HepG2 (cell line): ENCODE measurements around the gene HCRT. TPM values are rescaled to one million over a fixed set of nuclear protein-coding genes. Genes with fewer than 3 reads are reported as not detected.
A peak's percentile ranks its signal among the peaks of the same experiment; 100 is the strongest.

Experiments
- BHLHE40 ChIP-seq: IDR thresholded peaks from 2 replicates; pipeline ENCODE4 v1.6.1; 2011; ENCODE audit warnings: low read length, improper control_type of control experiment
- FOXP4 ChIP-seq: sonication (generic); formaldehyde crosslinking; IDR thresholded peaks from 2 replicates; pipeline ENCODE4 v1.4.0; 2020; ENCODE audit warnings: missing genetic modification reagents
- GABPA ChIP-seq, 2 experiments: IDR thresholded peaks; 2 replicates each; pipeline ENCODE4 v1.6.1; 2011 to 2016; ENCODE audit warnings: low read depth in 2 of 2, low read length in 1 of 2, missing biosample characterization in 1 of 2, missing genetic modification characterization in 1 of 2
- THAP8 ChIP-seq: sonication (generic); formaldehyde crosslinking; IDR thresholded peaks from 2 replicates; pipeline ENCODE4 v1.5.1; 2020; ENCODE audit warnings: missing genetic modification reagents, mild to moderate bottlenecking, borderline replicate concordance
- ZMYM3 ChIP-seq: sonication (generic); formaldehyde crosslinking; IDR thresholded peaks from 2 replicates; pipeline ENCODE4 v1.5.1; 2020; ENCODE audit warnings: mild to moderate bottlenecking, missing genetic modification reagents
- ZNF18 ChIP-seq: sonication (generic); formaldehyde crosslinking; IDR thresholded peaks from 2 replicates; pipeline ENCODE4 v1.8.0; 2022; ENCODE audit warnings: mild to moderate bottlenecking, missing genetic modification reagents; ENCODE audit not compliant: insufficient replicate concordance
- ZNF263 ChIP-seq: sonication (generic); formaldehyde crosslinking; IDR thresholded peaks from 2 replicates; pipeline ENCODE4 v1.4.0; 2020; ENCODE audit warnings: missing genetic modification reagents
- ZNF276 ChIP-seq: sonication (generic); formaldehyde crosslinking; IDR thresholded peaks from 2 replicates; pipeline ENCODE4 v1.4.0; 2020; ENCODE audit warnings: mild to moderate bottlenecking, low read depth, missing genetic modification reagents
- ZNF431 ChIP-seq: sonication (generic); formaldehyde crosslinking; IDR thresholded peaks from 2 replicates; pipeline ENCODE4 v1.9.0; 2022; ENCODE audit warnings: missing genetic modification reagents, low read depth, mild to moderate bottlenecking, borderline replicate concordance
- ZNF530 ChIP-seq: sonication (generic); formaldehyde crosslinking; IDR thresholded peaks from 2 replicates; pipeline ENCODE4 v1.5.0; 2020; ENCODE audit warnings: low read depth, mild to moderate bottlenecking, missing genetic modification reagents
- ZNF556 ChIP-seq: sonication (generic); formaldehyde crosslinking; IDR thresholded peaks from 2 replicates; pipeline ENCODE4 v1.4.0; 2020; ENCODE audit warnings: mild to moderate bottlenecking, missing genetic modification reagents, borderline replicate concordance
- ZNF609 ChIP-seq: sonication (generic); formaldehyde crosslinking; IDR thresholded peaks from 2 replicates; pipeline ENCODE4 v1.4.0; 2020; ENCODE audit warnings: mild to moderate bottlenecking, missing genetic modification reagents, borderline replicate concordance
- ZNF788 ChIP-seq: sonication (generic); formaldehyde crosslinking; IDR thresholded peaks from 2 replicates; pipeline ENCODE4 v1.5.0; 2020; ENCODE audit warnings: mild to moderate bottlenecking, missing genetic modification reagents, borderline replicate concordance
- ZNF878 ChIP-seq: sonication (generic); formaldehyde crosslinking; IDR thresholded peaks from 2 replicates; pipeline ENCODE4 v1.8.1; 2023; ENCODE audit warnings: mild to moderate bottlenecking, missing genetic modification reagents, moderate library complexity
- ZSCAN25 ChIP-seq: sonication (generic); formaldehyde crosslinking; IDR thresholded peaks from 2 replicates; pipeline ENCODE4 v1.8.0; 2022; ENCODE audit warnings: mild to moderate bottlenecking, missing genetic modification reagents
- polyA plus RNA-seq, 8 experiments: library from polyadenylated mRNA; depleted of rRNA in 3 of 8; stranded (reverse) in 7 of 8; unstranded in 1 of 8; fragments of >200 nt; fragmentation: Illumina TruSeq in 4 of 8; extraction: Trizol in 4 of 8; gene quantifications; 2 replicates each; pipeline versions ENCODE4 v1.2.1 to v1.2.3, GENCODE V29; 2011 to 2016; ENCODE audit warnings: low read depth in 4 of 8, missing spikeins in 1 of 8, mixed read lengths in 1 of 8; ENCODE audit not compliant: insufficient read depth in 1 of 8
- total RNA-seq, 5 experiments: library from RNA; depleted of rRNA; stranded (reverse); fragments of >200 nt; fragmentation: Illumina TruSeq; extraction: Trizol; gene quantifications; 2 replicates each; pipeline ENCODE4 v1.2.3, GENCODE V29; 2016; ENCODE audit warnings: low read depth in 1 of 5

Gene HCRT
- total and polyA plus RNA-seq, 2 of the 13 experiments (the other 11 are each of a cell fraction or from before 2014, with no cell fraction given) = not detected

- no peak for TF ChIP-seq ZNF18 (CRISPR knock-in tag)
- no peak for TF ChIP-seq THAP8
- no peak; the same call in 1 of the 2 replicates for TF ChIP-seq ZNF556 (CRISPR knock-in tag)
- TF ChIP-seq ZNF788 (CRISPR knock-in tag) = no peak
- peak; percentile 78; the same call in 1 of the 2 replicates for TF ChIP-seq ZNF878 (CRISPR knock-in tag)
- TF ChIP-seq ZNF431 (CRISPR knock-in tag) = no peak
- no peak for TF ChIP-seq ZMYM3 (CRISPR knock-in tag)
- TF ChIP-seq ZNF609 (CRISPR knock-in tag) = peak; percentile 52; the same call in 1 of the 2 replicates
- TF ChIP-seq BHLHE40 = peak; percentile 74
- peak; percentile 69; the same call in 1 of the 2 replicates for TF ChIP-seq FOXP4
- no peak for TF ChIP-seq ZNF263 (CRISPR knock-in tag)
- no peak for TF ChIP-seq ZNF530 (CRISPR knock-in tag)
- no peak for TF ChIP-seq ZNF276 (CRISPR knock-in tag)
- peak; percentile 47 for TF ChIP-seq GABPA (IDR thresholded peaks at IDR 0.05; ENCODE audit: low read depth, low read length)
- peak; percentile 93 for TF ChIP-seq GABPA (CRISPR knock-in tag; IDR thresholded peaks at IDR 0.05; ENCODE audit: low read depth)
- TF ChIP-seq ZSCAN25 (CRISPR knock-in tag) = no peak
- TF ChIP-seq, all 625 proteins: peak for 139
These were observed 49.3 kb downstream of the HCRT start (continued) for GRCh38 chr17:42135664-42136653.
